Measurements from ENCODE around the gene TBC1D19.

GRCh38 chr4:26753617-26754016, 169.7 kb downstream of the TBC1D19 start:
- peak in 1 of 2 donors; percentile 40 for TF ChIP-seq RXRA (IDR thresholded peaks at IDR 0.05)
- TF ChIP-seq CTCF (IDR thresholded peaks at IDR 0.05; ENCODE audit: low read depth, low read length, missing input control): no peak
- no peak for TF ChIP-seq REST (IDR thresholded peaks at IDR 0.05)
- no peak for TF ChIP-seq RAD21 (IDR thresholded peaks at IDR 0.05)
- no peak for TF ChIP-seq YY1 (IDR thresholded peaks at IDR 0.05)
- TF ChIP-seq MAX (IDR thresholded peaks at IDR 0.05): no peak
- TF ChIP-seq FOXA2 (IDR thresholded peaks at IDR 0.05): no peak
- TF ChIP-seq TAF1 (conservative IDR thresholded peaks at IDR 0.05): no peak
- no peak for TF ChIP-seq ATF3 (IDR thresholded peaks at IDR 0.05)
- no peak for TF ChIP-seq FOXA1 (IDR thresholded peaks at IDR 0.05)

Data from liver (tissue), 3 donors.